Measurements from ENCODE around the gene NDUFS7. TPM values are rescaled to one million over a fixed set of nuclear protein-coding genes. Genes with fewer than 3 reads are reported as not detected.

Gene NDUFS7
- total and polyA plus RNA-seq, 8 donors, result 31.6 to 217 (median 117) TPM

DNA sequence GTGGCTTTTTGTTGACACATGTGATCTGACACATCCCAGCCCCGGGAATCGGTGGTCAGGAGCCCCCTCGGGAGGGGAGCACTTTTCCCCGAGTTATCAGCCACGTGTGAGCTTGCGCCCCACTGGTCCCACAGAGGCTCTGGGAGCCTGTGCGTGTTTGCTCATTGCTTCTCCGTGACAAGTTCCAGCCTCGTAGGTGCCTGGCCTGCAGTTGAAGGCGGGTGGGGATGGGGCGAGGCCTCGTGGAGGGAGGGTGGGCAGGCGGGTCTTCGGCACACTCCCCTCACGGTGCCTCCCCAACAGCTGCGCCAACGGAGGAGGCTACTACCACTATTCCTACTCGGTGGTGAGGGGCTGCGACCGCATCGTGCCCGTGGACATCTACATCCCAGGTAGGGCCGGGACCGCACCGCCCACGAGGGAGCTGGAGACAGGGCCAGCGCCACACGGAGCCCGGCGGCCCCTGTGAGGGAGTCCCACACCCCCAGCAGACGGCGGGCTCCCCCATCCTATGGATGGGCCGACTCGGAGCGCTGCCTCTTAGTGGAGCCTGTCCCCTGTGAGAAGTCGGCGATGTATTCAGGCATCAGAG is 9.3 kb downstream of the NDUFS7 start:
- no peaks in the 10 kb centered on the region for H3K9me3 ChIP-seq
- WGBS, 5 donors, result 88 to 94% (median 93%) methylated on average over 15 to 37 of the region's 37 CpGs
- H3K4me1 ChIP-seq, result peaks cover 23 to 36% (median 32%) of the 10 kb centered on the region in 4 donors
- intact Hi-C loops (cut with DNase I; ENCODE audit: low total_unique reads), result no loop called here
- no peak for DNase-seq
- no peak for TF ChIP-seq POLR2A (IDR thresholded peaks at IDR 0.05)
- TF ChIP-seq EP300 (IDR thresholded peaks at IDR 0.05), result no peak
- TF ChIP-seq, protein P1, sequence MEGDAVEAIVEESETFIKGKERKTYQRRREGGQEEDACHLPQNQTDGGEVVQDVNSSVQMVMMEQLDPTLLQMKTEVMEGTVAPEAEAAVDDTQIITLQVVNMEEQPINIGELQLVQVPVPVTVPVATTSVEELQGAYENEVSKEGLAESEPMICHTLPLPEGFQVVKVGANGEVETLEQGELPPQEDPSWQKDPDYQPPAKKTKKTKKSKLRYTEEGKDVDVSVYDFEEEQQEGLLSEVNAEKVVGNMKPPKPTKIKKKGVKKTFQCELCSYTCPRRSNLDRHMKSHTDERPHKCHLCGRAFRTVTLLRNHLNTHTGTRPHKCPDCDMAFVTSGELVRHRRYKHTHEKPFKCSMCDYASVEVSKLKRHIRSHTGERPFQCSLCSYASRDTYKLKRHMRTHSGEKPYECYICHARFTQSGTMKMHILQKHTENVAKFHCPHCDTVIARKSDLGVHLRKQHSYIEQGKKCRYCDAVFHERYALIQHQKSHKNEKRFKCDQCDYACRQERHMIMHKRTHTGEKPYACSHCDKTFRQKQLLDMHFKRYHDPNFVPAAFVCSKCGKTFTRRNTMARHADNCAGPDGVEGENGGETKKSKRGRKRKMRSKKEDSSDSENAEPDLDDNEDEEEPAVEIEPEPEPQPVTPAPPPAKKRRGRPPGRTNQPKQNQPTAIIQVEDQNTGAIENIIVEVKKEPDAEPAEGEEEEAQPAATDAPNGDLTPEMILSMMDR (IDR thresholded peaks at IDR 0.05), result no peak
- TF ChIP-seq POLR2AphosphoS5 (IDR thresholded peaks at IDR 0.05), result no peak
- H3K36me3 ChIP-seq, result peaks cover 39 to 68% (median 65%) of the 10 kb centered on the region in 4 donors
- no peak overlapping the region for H3K27ac ChIP-seq
- H3K4me3 ChIP-seq, result no peak overlapping the region
- no peaks in the 10 kb centered on the region for H3K27me3 ChIP-seq

DNA sequence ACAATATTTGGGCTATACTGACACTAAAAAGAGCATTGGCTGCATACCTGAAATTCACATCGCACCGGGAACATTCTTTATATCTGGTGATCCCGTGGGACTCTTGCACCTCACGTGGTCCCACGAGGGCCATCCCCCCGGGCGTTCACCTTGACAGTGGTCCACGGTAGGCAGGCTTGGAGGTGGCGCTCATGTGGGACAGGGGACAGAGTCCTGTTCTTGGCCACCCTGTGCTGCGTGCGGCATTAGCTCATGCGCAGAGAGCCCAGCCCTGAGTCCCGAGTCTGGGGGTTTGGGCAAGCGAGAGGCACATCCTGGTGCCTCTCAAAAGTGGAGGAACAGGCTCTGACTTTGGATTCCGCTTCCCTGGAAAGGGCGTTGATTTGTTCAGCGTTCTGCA is 10.1 kb downstream of the NDUFS7 start:
- intact Hi-C loops (cut with DNase I; ENCODE audit: low total_unique reads), result no loop called here

DNA sequence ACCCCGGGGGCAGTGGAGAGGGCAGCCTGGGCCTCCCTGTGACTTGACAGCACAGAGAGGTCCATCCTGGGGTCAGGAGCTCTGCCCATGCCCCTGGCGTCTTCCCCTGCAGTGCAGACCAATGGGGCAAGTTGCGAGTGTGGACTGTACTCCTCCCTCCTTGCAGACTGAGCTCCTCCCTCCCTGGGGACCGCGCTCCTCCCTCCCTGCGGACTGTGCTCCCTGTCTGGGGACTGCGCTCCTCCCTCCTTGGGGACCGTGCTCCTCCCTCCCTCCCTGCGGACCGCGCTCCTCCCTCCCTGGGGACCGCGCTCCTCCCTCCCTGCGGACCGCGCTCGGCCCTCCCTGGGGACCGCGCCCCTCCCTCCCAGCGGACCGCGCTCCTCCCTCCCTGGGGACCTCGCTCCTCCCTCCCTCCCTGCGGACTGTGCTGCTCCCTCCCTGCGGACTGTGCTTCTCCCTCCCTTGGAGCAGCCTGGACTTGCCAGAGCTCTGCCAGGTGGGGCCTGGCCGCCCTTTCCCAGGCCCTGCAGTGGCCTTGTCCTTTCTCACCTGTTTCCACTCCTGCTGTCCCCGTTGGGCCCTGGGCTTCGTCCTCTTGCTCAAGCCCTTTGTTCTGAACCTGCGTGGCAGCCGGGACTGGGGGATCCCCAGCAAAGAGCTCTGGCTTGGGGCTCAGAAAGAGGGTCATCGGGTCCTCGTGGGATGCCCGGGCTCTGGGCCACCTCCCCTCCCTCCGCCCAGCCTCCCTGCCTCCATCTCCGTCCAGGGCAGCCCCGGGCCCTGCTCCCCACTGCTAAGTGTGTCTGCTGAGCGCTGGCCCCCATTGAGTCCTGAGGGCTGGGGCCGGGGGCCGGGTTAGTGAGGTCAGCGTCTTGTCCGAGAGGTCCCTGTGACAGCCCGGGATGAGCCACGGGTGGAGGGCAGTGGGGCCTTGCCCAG is 10.8 kb downstream of the NDUFS7 start:
- intact Hi-C loops (cut with DNase I; ENCODE audit: low total_unique reads), result no loop called here
- Histone ChIP-seq H3K4me3 (peak overlapping the region in 1 of 4 donors; percentile 26), H3K4me1 (peaks cover 23 to 34% (median 33%) of the 10 kb centered on the region in 4 donors), H3K36me3 (peaks cover 27 to 53% (median 50%) of the 10 kb centered on the region in 4 donors), H3K9me3 (no peaks in the 10 kb centered on the region), H3K27me3 (no peaks in the 10 kb centered on the region), H3K27ac (peak overlapping the region in 1 of 5 donors; percentile 20)
- TF ChIP-seq POLR2A (IDR thresholded peaks at IDR 0.05), result no peak
- TF ChIP-seq, protein P1 (IDR thresholded peaks at IDR 0.05), result no peak
- no peak for TF ChIP-seq POLR2AphosphoS5 (IDR thresholded peaks at IDR 0.05)
- no peak for TF ChIP-seq EP300 (IDR thresholded peaks at IDR 0.05)
- WGBS, 5 donors, result 38 to 59% (median 50%) methylated on average over 24 to 43 of the region's 43 CpGs
- DNase-seq, result peak; percentile 57 to 82

More for the DNA sequence above, 10.1 kb downstream of the NDUFS7 start:
- H3K27ac ChIP-seq, result no peak overlapping the region
- H3K4me1 ChIP-seq, result peaks cover 23 to 33% (median 30%) of the 10 kb centered on the region in 4 donors
- TF ChIP-seq EP300 (IDR thresholded peaks at IDR 0.05), result no peak
- TF ChIP-seq POLR2AphosphoS5 (IDR thresholded peaks at IDR 0.05), result no peak
- TF ChIP-seq, protein P1 (IDR thresholded peaks at IDR 0.05), result no peak
- no peak for TF ChIP-seq POLR2A (IDR thresholded peaks at IDR 0.05)
- no peak for DNase-seq
- WGBS, 5 donors, result 69 to 88% (median 74%) methylated on average over 12 to 17 of the region's 17 CpGs
- H3K4me3 ChIP-seq, result no peak overlapping the region
- H3K36me3 ChIP-seq, result peaks cover 34 to 60% (median 57%) of the 10 kb centered on the region in 4 donors
- no peaks in the 10 kb centered on the region for H3K9me3 ChIP-seq
- no peaks in the 10 kb centered on the region for H3K27me3 ChIP-seq

DNA sequence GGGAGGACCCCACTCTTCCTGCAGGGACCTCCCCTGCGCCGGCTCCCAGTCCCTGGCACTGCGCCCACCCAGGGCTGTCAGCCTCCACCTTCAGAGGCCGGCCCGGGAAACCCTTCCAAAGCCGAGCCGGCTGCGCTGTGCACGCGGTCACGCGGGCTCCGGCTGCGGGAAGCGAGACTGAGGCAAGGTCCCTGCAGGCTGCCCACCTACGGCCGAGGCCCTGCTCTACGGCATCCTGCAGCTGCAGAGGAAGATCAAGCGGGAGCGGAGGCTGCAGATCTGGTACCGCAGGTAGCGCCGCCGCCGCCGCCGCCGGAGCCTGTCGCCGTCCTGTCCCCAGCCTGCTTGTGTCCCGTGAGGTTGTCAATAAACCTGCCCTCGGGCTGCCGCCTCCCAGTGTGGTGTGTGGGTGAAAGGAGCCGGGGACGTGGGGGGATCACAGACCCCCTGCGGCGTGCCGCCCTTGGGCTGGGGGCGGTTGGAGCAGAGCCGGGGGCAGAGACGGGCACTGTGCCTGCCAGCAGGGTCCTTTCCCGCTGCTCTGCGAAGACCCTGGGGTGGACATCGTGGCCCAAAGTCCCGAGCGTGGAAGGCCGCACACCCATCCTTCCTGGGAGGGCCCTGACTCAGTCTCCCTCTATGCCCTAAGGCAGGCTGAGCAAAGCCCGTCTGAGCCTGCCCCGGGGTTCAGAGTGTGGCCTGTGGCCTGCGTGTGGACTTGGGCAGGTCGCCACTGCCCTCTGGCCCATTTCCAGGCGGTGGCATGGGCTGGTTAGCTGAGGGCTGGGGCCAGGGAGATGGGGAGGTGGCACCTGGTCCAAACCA is 11.7 kb downstream of the NDUFS7 start:
- no peaks in the 10 kb centered on the region for H3K9me3 ChIP-seq
- peak overlapping the region in 1 of 5 donors; percentile 20 for H3K27ac ChIP-seq
- peaks cover 24 to 44% (median 42%) of the 10 kb centered on the region in 4 donors for H3K36me3 ChIP-seq
- peaks cover 31 to 43% (median 41%) of the 10 kb centered on the region in 4 donors for H3K4me1 ChIP-seq
- H3K27me3 ChIP-seq, result no peaks in the 10 kb centered on the region
- DNase-seq, result peak in 1 of 2 donors; percentile 86
- intact Hi-C loops (cut with DNase I; ENCODE audit: low total_unique reads), result no loop called here
- peak overlapping the region in 1 of 4 donors; percentile 26 for H3K4me3 ChIP-seq
- WGBS, 5 donors, result 43 to 65% (median 58%) methylated on average over 12 to 52 of the region's 52 CpGs
- no peak for TF ChIP-seq EP300 (IDR thresholded peaks at IDR 0.05)
- TF ChIP-seq, protein P1 (IDR thresholded peaks at IDR 0.05), result no peak
- no peak for TF ChIP-seq POLR2AphosphoS5 (IDR thresholded peaks at IDR 0.05)
- no peak for TF ChIP-seq POLR2A (IDR thresholded peaks at IDR 0.05)

Data from stomach (tissue), 9 donors.